HEK293 (cell line): ENCODE results near the gene EXOC7.
A peak's percentile ranks its signal among the peaks of the same experiment; 100 is the strongest.

Experiments used
- CTCF ChIA-PET: fragments of 350-600 bp; formaldehyde crosslinking; extraction: SDS; loops from one replicate; lab custom pipeline; 2021; ENCODE audit warnings: antibody characterized with exemption; lab: Yijun Ruan, JAX
- POLR2A ChIA-PET: fragments of 300-600 bp; formaldehyde crosslinking; extraction: SDS; loops from one replicate; lab custom pipeline; 2020; ENCODE audit warnings: antibody characterized with exemption, inconsistent platforms; lab: Yijun Ruan, JAX
- H3K27ac ChIP-seq: fragments of 200-500 bp; sonication (Bioruptor generic); 2 replicates; pipeline ENCODE4 v1.5.1; 2014; ENCODE audit warnings: low read depth, low read length, control low read depth, inconsistent platforms; ENCODE audit errors: extremely low read depth
- H3K36me3 ChIP-seq, 2 experiments: fragments of 200-500 bp in 1 of 2; sonication (Bioruptor generic) in 1 of 2; 1 replicate in 1 of 2; 2 replicates in 1 of 2; pipeline ENCODE4 v1.5.1; 2014 to 2017; ENCODE audit warnings: inconsistent platforms in 2 of 2, low read length in 2 of 2; ENCODE audit not compliant: control insufficient read depth in 2 of 2, insufficient read depth in 1 of 2
- H3K4me1 ChIP-seq: fragments of 200-500 bp; sonication (Bioruptor generic); 2 replicates; pipeline ENCODE4 v1.5.1; 2014; ENCODE audit warnings: mild to moderate bottlenecking, low read length, inconsistent platforms; ENCODE audit not compliant: control insufficient read depth, insufficient read depth
- H3K4me3 ChIP-seq: 2 replicates; pipeline ENCODE4 v1.5.1; 2011; ENCODE audit warnings: low read depth, mild to moderate bottlenecking, control low read depth, low read length, moderate library complexity
- H3K9me3 ChIP-seq: fragments of 200-500 bp; sonication (Bioruptor generic); 2 replicates; pipeline ENCODE4 v1.5.1; 2014; ENCODE audit warnings: low read depth, low read length, inconsistent platforms; ENCODE audit not compliant: control insufficient read depth, insufficient read depth
- CTCF ChIP-seq: fragments of 450-650 bp; formaldehyde crosslinking; IDR thresholded peaks from 2 replicates; pipeline ENCODE4 v1.5.1; 2016; ENCODE audit warnings: missing biosample characterization, missing genetic modification characterization
- EGR2 ChIP-seq: fragments of 450-650 bp; formaldehyde crosslinking; IDR thresholded peaks from 2 replicates; pipeline ENCODE4 v1.5.1; 2016; ENCODE audit warnings: low read depth, missing biosample characterization, missing genetic modification characterization
- KLF1 ChIP-seq: fragments of 450-650 bp; formaldehyde crosslinking; IDR thresholded peaks from 2 replicates; pipeline ENCODE4 v1.5.1; 2016; ENCODE audit warnings: missing biosample characterization, missing genetic modification characterization
- KLF8 ChIP-seq: fragments of 450-650 bp; formaldehyde crosslinking; IDR thresholded peaks from 2 replicates; pipeline ENCODE4 v1.5.1; 2016; ENCODE audit warnings: missing biosample characterization, missing genetic modification characterization
- PRDM1 ChIP-seq: fragments of 450-650 bp; formaldehyde crosslinking; IDR thresholded peaks from 2 replicates; pipeline ENCODE4; 2016; ENCODE audit warnings: missing biosample characterization, missing genetic modification characterization
- SCRT1 ChIP-seq: fragments of 450-650 bp; formaldehyde crosslinking; IDR thresholded peaks from 2 replicates; pipeline ENCODE4 v1.5.1; 2016; ENCODE audit warnings: missing biosample characterization, missing genetic modification characterization, borderline replicate concordance
- ZBTB1 ChIP-seq: fragments of 450-650 bp; formaldehyde crosslinking; IDR thresholded peaks from 2 replicates; pipeline ENCODE4 v1.5.1; 2016; ENCODE audit warnings: missing biosample characterization, missing genetic modification characterization
- ZBTB17 ChIP-seq: fragments of 450-650 bp; formaldehyde crosslinking; IDR thresholded peaks from 2 replicates; pipeline ENCODE4 v1.5.1; 2016; ENCODE audit warnings: missing biosample characterization, missing genetic modification characterization
- ZBTB44 ChIP-seq: fragments of 450-650 bp; IDR thresholded peaks from 2 replicates; pipeline ENCODE4 v1.5.1; 2018; ENCODE audit warnings: missing biosample characterization, mild to moderate bottlenecking, missing genetic modification characterization
- ZNF138 ChIP-seq: fragments of 450-650 bp; formaldehyde crosslinking; IDR thresholded peaks from 2 replicates; pipeline ENCODE4 v1.5.1; 2016; ENCODE audit warnings: missing biosample characterization, missing genetic modification characterization, borderline replicate concordance
- ZNF184 ChIP-seq: fragments of 450-650 bp; IDR thresholded peaks from 2 replicates; pipeline ENCODE4 v1.5.1; 2018; ENCODE audit warnings: missing biosample characterization, mild to moderate bottlenecking, missing genetic modification characterization
- ZNF23 ChIP-seq: fragments of 450-650 bp; formaldehyde crosslinking; IDR thresholded peaks from 2 replicates; pipeline ENCODE4 v1.5.1; 2016; ENCODE audit warnings: missing biosample characterization, missing genetic modification characterization, borderline replicate concordance
- ZNF350 ChIP-seq: fragments of 450-650 bp; formaldehyde crosslinking; IDR thresholded peaks from 2 replicates; pipeline ENCODE4 v1.5.0; 2017; ENCODE audit warnings: missing biosample characterization, mild to moderate bottlenecking, missing genetic modification characterization
- ZNF37A ChIP-seq: fragments of 450-650 bp; IDR thresholded peaks from 2 replicates; pipeline ENCODE4 v1.5.1; 2018; ENCODE audit warnings: missing biosample characterization, missing genetic modification characterization
- ZNF404 ChIP-seq: fragments of 450-650 bp; formaldehyde crosslinking; IDR thresholded peaks from 2 replicates; pipeline ENCODE4 v1.5.1; 2017; ENCODE audit warnings: missing biosample characterization, missing genetic modification characterization
- ZNF529 ChIP-seq: fragments of 450-650 bp; formaldehyde crosslinking; IDR thresholded peaks from 2 replicates; pipeline ENCODE4 v1.5.1; 2017; ENCODE audit warnings: missing genetic modification characterization, missing biosample characterization; ENCODE audit not compliant: insufficient replicate concordance
- ZNF560 ChIP-seq: fragments of 450-650 bp; formaldehyde crosslinking; IDR thresholded peaks from 2 replicates; pipeline ENCODE4 v1.5.1; 2017; ENCODE audit warnings: missing biosample characterization, missing genetic modification characterization, borderline replicate concordance
- ZNF658 ChIP-seq: fragments of 450-650 bp; formaldehyde crosslinking; IDR thresholded peaks from 2 replicates; pipeline ENCODE4; 2016; ENCODE audit warnings: missing biosample characterization, missing genetic modification characterization
- ZNF670 ChIP-seq: fragments of 450-650 bp; formaldehyde crosslinking; IDR thresholded peaks from 2 replicates; pipeline ENCODE4 v1.5.1; 2016; ENCODE audit warnings: missing biosample characterization, missing genetic modification characterization, low read depth
- ZSCAN16 ChIP-seq: fragments of 450-650 bp; formaldehyde crosslinking; IDR thresholded peaks from 2 replicates; pipeline ENCODE4 v1.5.1; 2016; ENCODE audit warnings: missing biosample characterization, missing genetic modification characterization
- TF ChIP-seq, protein P1 (sequence below): fragments of 450-650 bp; formaldehyde crosslinking; IDR thresholded peaks from 2 replicates; pipeline ENCODE4 v1.5.1; 2017; ENCODE audit warnings: missing biosample characterization, missing genetic modification characterization

The EXOC7 gene

GRCh38 chr17:76085066-76085730 is 18.4 kb downstream of the EXOC7 start:
- H3K27ac ChIP-seq, result no peak overlapping the region
- ChIA-PET CTCF (interaction anchor here (1.9 kb wide), 1 partner anchor 80 kb away, joined by 5 read pairs; no protein-coding TSS in a partner anchor), POLR2A (interaction anchor here (0.6 to 1.8 kb wide), 2 partner anchors 11 to 108 kb away, joined by 6 to 8 read pairs; no protein-coding TSS in a partner anchor)
- TF ChIP-seq ZNF670 (tag by site-specific recombination) (no peak), ZNF37A (tag by site-specific recombination) (no peak), ZNF23 (tag by site-specific recombination) (no peak), SCRT1 (tag by site-specific recombination) (no peak), ZNF560 (no peak), ZBTB1 (no peak), ZNF350 (tag by site-specific recombination) (no peak), EGR2 (tag by site-specific recombination) (no peak), ZNF529 (tag by site-specific recombination) (no peak), CTCF (tag by site-specific recombination) (no peak)
- TF ChIP-seq, protein P1, sequence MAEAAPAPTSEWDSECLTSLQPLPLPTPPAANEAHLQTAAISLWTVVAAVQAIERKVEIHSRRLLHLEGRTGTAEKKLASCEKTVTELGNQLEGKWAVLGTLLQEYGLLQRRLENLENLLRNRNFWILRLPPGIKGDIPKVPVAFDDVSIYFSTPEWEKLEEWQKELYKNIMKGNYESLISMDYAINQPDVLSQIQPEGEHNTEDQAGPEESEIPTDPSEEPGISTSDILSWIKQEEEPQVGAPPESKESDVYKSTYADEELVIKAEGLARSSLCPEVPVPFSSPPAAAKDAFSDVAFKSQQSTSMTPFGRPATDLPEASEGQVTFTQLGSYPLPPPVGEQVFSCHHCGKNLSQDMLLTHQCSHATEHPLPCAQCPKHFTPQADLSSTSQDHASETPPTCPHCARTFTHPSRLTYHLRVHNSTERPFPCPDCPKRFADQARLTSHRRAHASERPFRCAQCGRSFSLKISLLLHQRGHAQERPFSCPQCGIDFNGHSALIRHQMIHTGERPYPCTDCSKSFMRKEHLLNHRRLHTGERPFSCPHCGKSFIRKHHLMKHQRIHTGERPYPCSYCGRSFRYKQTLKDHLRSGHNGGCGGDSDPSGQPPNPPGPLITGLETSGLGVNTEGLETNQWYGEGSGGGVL (tag by site-specific recombination), result no peak
- no peak overlapping the region for H3K4me3 ChIP-seq
- H3K9me3 ChIP-seq, result no peaks in the 10 kb centered on the region
- H3K4me1 ChIP-seq, result peaks cover 13% of the 10 kb centered on the region
- peaks cover 4 to 87% of the 10 kb centered on the region in 2 experiments; a peak in 2 of 3 replicates for H3K36me3 ChIP-seq

GRCh38 chr17:76083536-76084182 is 19.9 kb downstream of the EXOC7 start:
- Histone ChIP-seq H3K36me3 (peaks cover 4 to 72% of the 10 kb centered on the region in 2 experiments; a peak in 2 of 3 replicates), H3K4me1 (peaks cover 13% of the 10 kb centered on the region), H3K9me3 (no peaks in the 10 kb centered on the region), H3K4me3 (no peak overlapping the region), H3K27ac (peak overlapping the region; percentile 53)
- no peak for TF ChIP-seq ZSCAN16 (tag by site-specific recombination)
- no peak for TF ChIP-seq ZBTB44 (tag by site-specific recombination)
- no peak for TF ChIP-seq ZNF658 (tag by site-specific recombination)
- TF ChIP-seq ZBTB17 (tag by site-specific recombination), result peak; percentile 79
- TF ChIP-seq ZNF404 (tag by site-specific recombination), result no peak
- no peak for TF ChIP-seq ZNF184
- peak; percentile 97 for TF ChIP-seq KLF1 (tag by site-specific recombination)
- no peak for TF ChIP-seq PRDM1 (tag by site-specific recombination)
- no peak for TF ChIP-seq ZNF138
- no peak for TF ChIP-seq KLF8 (tag by site-specific recombination)
- CTCF ChIA-PET, result interaction anchor here (0.6 to 2.0 kb wide), 4 partner anchors 12 to 69 kb away, joined by 3 to 6 read pairs (median 4); no protein-coding TSS in a partner anchor
- POLR2A ChIA-PET, result interaction anchor here (1.0 kb wide), 1 partner anchor 304 kb away, joined by 3 read pairs; no protein-coding TSS in a partner anchor
